Measurements from ENCODE around the gene DUSP2. TPM values are rescaled to one million over a fixed set of nuclear protein-coding genes. Genes with fewer than 3 reads are reported as not detected.

The DUSP2 gene
- total and polyA plus RNA-seq, 10 of the 15 experiments (the other 5 are each of a cell fraction or from before 2014, with no cell fraction given) = 9.7 to 212 (median 57.2) TPM

GRCh38 chr2:96157649-96158553, 12.7 kb upstream of the DUSP2 start (continued):
- TF ChIP-seq E2F8 (IDR thresholded peaks at IDR 0.05; ENCODE audit: low read depth, partially characterized antibody) = no peak
- TF ChIP-seq YBX1 (IDR thresholded peaks at IDR 0.05) = peak; percentile 81; the same call in 1 of the 2 replicates
- peak; percentile 87; the same call in 1 of the 2 replicates for TF ChIP-seq STAT3 (IDR thresholded peaks at IDR 0.05; ENCODE audit: low read depth, low read length)
- peak; percentile 72 for TF ChIP-seq SMAD5 (IDR thresholded peaks at IDR 0.05; ENCODE audit: low read depth)
- TF ChIP-seq BACH1 (IDR thresholded peaks at IDR 0.05; ENCODE audit: borderline replicate concordance) = peak; percentile 98
- no peak for TF ChIP-seq GABPA (IDR thresholded peaks at IDR 0.05; ENCODE audit: low read depth)
- peak; percentile 83 for TF ChIP-seq SMAD1 (IDR thresholded peaks at IDR 0.05; ENCODE audit: low read depth, partially characterized antibody)
- TF ChIP-seq PAX5 (IDR thresholded peaks at IDR 0.05; ENCODE audit: borderline replicate concordance, low read depth, low read length) = peak; percentile 93
- TF ChIP-seq EGR1 (IDR thresholded peaks at IDR 0.05; ENCODE audit: borderline replicate concordance in 1 of 2, low read depth in 2 of 2, low read length in 2 of 2) = peak; percentile 86 to 99
- TF ChIP-seq REST (IDR thresholded peaks at IDR 0.05; ENCODE audit: low read depth, low read length) = peak; percentile 17; the same call in 1 of the 2 replicates
- TF ChIP-seq MYC (IDR thresholded peaks at IDR 0.05; ENCODE audit: insufficient read depth, insufficient read length, insufficient replicate concordance, low read length, severe bottlenecking) = no peak

Data from GM12878 (cell line).